Lower leg skin (tissue), 3 donors: ENCODE data around the gene PAH.

Source experiments
- POLR2A ChIP-seq, 2 donors: fragments of 450-650 bp; IDR thresholded peaks; one replicate each; pipeline ENCODE4 v1.6.1; 2016 to 2017; ENCODE audit warnings: antibody characterized with exemption in 2 of 2, mild to moderate bottlenecking in 1 of 2, moderate library complexity in 1 of 2
- TF ChIP-seq, protein P1 (sequence below), 3 donors: fragments of 450-650 bp; IDR thresholded peaks; one replicate each; pipeline ENCODE4 v1.5.1; 2016; ENCODE audit warnings: antibody characterized with exemption in 3 of 3, mild to moderate bottlenecking in 3 of 3, moderate library complexity in 2 of 3

- no peak for TF ChIP-seq POLR2A (IDR thresholded peaks at IDR 0.05)
- TF ChIP-seq, protein P1, sequence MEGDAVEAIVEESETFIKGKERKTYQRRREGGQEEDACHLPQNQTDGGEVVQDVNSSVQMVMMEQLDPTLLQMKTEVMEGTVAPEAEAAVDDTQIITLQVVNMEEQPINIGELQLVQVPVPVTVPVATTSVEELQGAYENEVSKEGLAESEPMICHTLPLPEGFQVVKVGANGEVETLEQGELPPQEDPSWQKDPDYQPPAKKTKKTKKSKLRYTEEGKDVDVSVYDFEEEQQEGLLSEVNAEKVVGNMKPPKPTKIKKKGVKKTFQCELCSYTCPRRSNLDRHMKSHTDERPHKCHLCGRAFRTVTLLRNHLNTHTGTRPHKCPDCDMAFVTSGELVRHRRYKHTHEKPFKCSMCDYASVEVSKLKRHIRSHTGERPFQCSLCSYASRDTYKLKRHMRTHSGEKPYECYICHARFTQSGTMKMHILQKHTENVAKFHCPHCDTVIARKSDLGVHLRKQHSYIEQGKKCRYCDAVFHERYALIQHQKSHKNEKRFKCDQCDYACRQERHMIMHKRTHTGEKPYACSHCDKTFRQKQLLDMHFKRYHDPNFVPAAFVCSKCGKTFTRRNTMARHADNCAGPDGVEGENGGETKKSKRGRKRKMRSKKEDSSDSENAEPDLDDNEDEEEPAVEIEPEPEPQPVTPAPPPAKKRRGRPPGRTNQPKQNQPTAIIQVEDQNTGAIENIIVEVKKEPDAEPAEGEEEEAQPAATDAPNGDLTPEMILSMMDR (IDR thresholded peaks at IDR 0.05), result no peak
Observed at GRCh38 chr12:102963796-102964195, 46.8 kb upstream of the PAH start.
